NCI-H1436 treated with DMSO at 0.1 percent for 48 hours (cell line): ENCODE results near the gene PSEN1.

Experiments
- DNase-seq: peaks from one replicate; lab custom pipeline; 2025; lab: John Stamatoyannopoulos, UW

Gene PSEN1

GRCh38 chr14:73254247-73255004, 118.1 kb downstream of the PSEN1 start:
- no peak for DNase-seq

- DNase-seq, result no peak
Observed at GRCh38 chr14:73255005-73255400, 118.7 kb downstream of the PSEN1 start.

- no peak for DNase-seq
Observed at GRCh38 chr14:73255693-73256225, 119.5 kb downstream of the PSEN1 start.

- no peak for DNase-seq
Observed at GRCh38 chr14:73258076-73258475, 121.8 kb downstream of the PSEN1 start.

- DNase-seq, result no peak
Observed at GRCh38 chr14:73258845-73259611, 122.7 kb downstream of the PSEN1 start.

- DNase-seq, result no peak
Observed at GRCh38 chr14:73259837-73260236, 123.5 kb downstream of the PSEN1 start.

GRCh38 chr14:73260574-73260973, 124.3 kb downstream of the PSEN1 start:
- DNase-seq, result no peak

- DNase-seq, result no peak
Observed at GRCh38 chr14:73261075-73261474, 124.8 kb downstream of the PSEN1 start.

- DNase-seq, result no peak
Observed at GRCh38 chr14:73261520-73262426, 125.5 kb downstream of the PSEN1 start.

- DNase-seq, result no peak
Observed at GRCh38 chr14:73262427-73263183, 126.3 kb downstream of the PSEN1 start.

- DNase-seq, result no peak
Observed at GRCh38 chr14:73263606-73264005, 127.3 kb downstream of the PSEN1 start.

- DNase-seq, result no peak
Observed at GRCh38 chr14:73264080-73264884, 128.0 kb downstream of the PSEN1 start.

GRCh38 chr14:73264885-73265720, 128.8 kb downstream of the PSEN1 start:
- no peak for DNase-seq

GRCh38 chr14:73265721-73266046, 129.4 kb downstream of the PSEN1 start:
- DNase-seq, result no peak

GRCh38 chr14:73266317-73266716, 130.0 kb downstream of the PSEN1 start:
- no peak for DNase-seq

- DNase-seq, result no peak
Observed at GRCh38 chr14:73267474-73267873, 131.2 kb downstream of the PSEN1 start.

GRCh38 chr14:73269729-73270531, 133.6 kb downstream of the PSEN1 start:
- no peak for DNase-seq

- DNase-seq, result no peak
Observed at GRCh38 chr14:73272393-73272792, 136.1 kb downstream of the PSEN1 start.
